OCI-M1 (cell line): ENCODE measurements around the gene LMF2.

Experiments used
- DNase-seq: peaks from one replicate; lab custom pipeline; 2025; lab: John Stamatoyannopoulos, UW

The LMF2 gene

GRCh38 chr22:50482107-50483074 is 25.1 kb downstream of the LMF2 start:
- no peak for DNase-seq

- peak; percentile 51 for DNase-seq
Observed at GRCh38 chr22:50481440-50482106, 25.9 kb downstream of the LMF2 start, which contains the start of gene ADM2. ADM2 (plus strand) TSS chr22:50481543; CDS start chr22:50481848, 305 bp downstream.

GRCh38 chr22:50481045-50481439 is 26.5 kb downstream of the LMF2 start:
- no peak for DNase-seq

- no peak for DNase-seq
Observed at GRCh38 chr22:50479721-50480120, 27.8 kb downstream of the LMF2 start.

GRCh38 chr22:50477923-50478322 is 29.6 kb downstream of the LMF2 start:
- DNase-seq: no peak

- DNase-seq: no peak
Observed at GRCh38 chr22:50476868-50477267, 30.6 kb downstream of the LMF2 start.

- DNase-seq: no peak
Observed at GRCh38 chr22:50475652-50476002, 31.9 kb downstream of the LMF2 start.

GRCh38 chr22:50474710-50475651 is 32.5 kb downstream of the LMF2 start, which contains the start of gene SBF1:
SBF1 (minus strand) TSS chr22:50475035; CDS start chr22:50474840, 195 bp downstream.
- peak; percentile 94 for DNase-seq

- DNase-seq: no peak
Observed at GRCh38 chr22:50473855-50474671, 33.4 kb downstream of the LMF2 start.

GRCh38 chr22:50473088-50473487 is 34.4 kb downstream of the LMF2 start:
- peak; percentile 15 for DNase-seq

- no peak for DNase-seq
Observed at GRCh38 chr22:50471962-50472361, 35.5 kb downstream of the LMF2 start.

- no peak for DNase-seq
Observed at GRCh38 chr22:50471197-50471847, 36.2 kb downstream of the LMF2 start.

GRCh38 chr22:50470491-50470890 is 37.0 kb downstream of the LMF2 start:
- DNase-seq: no peak

- peak; percentile 37 for DNase-seq
Observed at GRCh38 chr22:50469377-50470305, 37.9 kb downstream of the LMF2 start.

GRCh38 chr22:50468626-50469025 is 38.9 kb downstream of the LMF2 start:
- no peak for DNase-seq

- DNase-seq: no peak
Observed at GRCh38 chr22:50467773-50468440, 39.6 kb downstream of the LMF2 start.

GRCh38 chr22:50467341-50467740 is 40.2 kb downstream of the LMF2 start:
- DNase-seq: no peak

- no peak for DNase-seq
Observed at GRCh38 chr22:50465066-50465930, 42.2 kb downstream of the LMF2 start.
